GM12878 (cell line): Measurements from ENCODE around the gene TMEM225B. TPM values are rescaled to one million over a fixed set of nuclear protein-coding genes. Genes with fewer than 3 reads are reported as not detected.

Source experiments
- ATAC-seq: fragments of 200-7000 bp; cut with Tn5 transposase; 3 replicates; pipeline ENCODE4 v1.9.1; 2020; ENCODE audit warnings: mild to moderate bottlenecking, moderate library complexity
- BruUV-seq: library from RNA; stranded (reverse); fragments of 400-500 nt; replicated peaks from 2 replicates; lab custom pipeline; 2021; lab: Mats Ljungman, UMichigan
- CTCF ChIA-PET: fragments of 300-600 bp; sonication (Branson Sonifier 250); formaldehyde crosslinking; extraction: SDS; loops from one replicate; lab custom pipeline; 2021; ENCODE audit warnings: inconsistent platforms; lab: Yijun Ruan, JAX
- POLR2A ChIA-PET: fragments of 350-600 bp; formaldehyde crosslinking; extraction: SDS; loops from one replicate; lab custom pipeline; 2021; ENCODE audit warnings: inconsistent platforms; lab: Charles Lee
- RAD21 ChIA-PET: fragments of 300-600 bp; sonication (Branson Sonifier 250); formaldehyde crosslinking; loops from one replicate; lab custom pipeline; 2023; ENCODE audit warnings: antibody characterized with exemption; ENCODE audit not compliant: unreplicated experiment; lab: Charles Lee
- SMC1A ChIA-PET: fragments of 300-600 bp; sonication (Branson Sonifier 250); formaldehyde crosslinking; loops from one replicate; lab custom pipeline; 2023; ENCODE audit not compliant: unreplicated experiment, uncharacterized antibody; lab: Charles Lee
- DNase-seq: peaks from one replicate; pipeline ENCODE4 v3.0.0-alpha.2; 2011; ENCODE audit warnings: low read depth, low spot score
- FAIRE-seq: peaks from 3 replicates; lab custom pipeline; 2011; peaks lifted over from hg19 to GRCh38; lab: Jason Lieb, UNC
- H2AFZ ChIP-seq: 2 replicates; pipeline ENCODE4 v1.6.0; 2011; ENCODE audit warnings: low read depth, low read length, control low read depth; ENCODE audit not compliant: control insufficient read depth
- H3K27ac ChIP-seq: 2 replicates; pipeline ENCODE4 v1.5.1; 2011; ENCODE audit warnings: control low read depth; ENCODE audit not compliant: control insufficient read depth, insufficient read depth
- H3K27me3 ChIP-seq, 2 experiments: replicated peaks in 1 of 2; 2 replicates each; pipeline versions ENCODE4 v1.6.0 to v1.6.1; 2011; ENCODE audit warnings: low read length in 1 of 2; ENCODE audit not compliant: control insufficient read depth in 2 of 2, insufficient read depth in 2 of 2
- H3K36me3 ChIP-seq, 2 experiments: 2 replicates each; pipeline ENCODE4 v1.5.1; 2011; ENCODE audit warnings: low read length in 1 of 2; ENCODE audit not compliant: control insufficient read depth in 2 of 2, insufficient read depth in 2 of 2
- H3K4me1 ChIP-seq: 2 replicates; pipeline ENCODE4 v1.6.1; 2011; ENCODE audit warnings: mild to moderate bottlenecking, low read length, moderate library complexity, mixed read lengths; ENCODE audit not compliant: control insufficient read depth, insufficient read depth
- H3K4me2 ChIP-seq: 2 replicates; pipeline ENCODE4 v1.6.0; 2011; ENCODE audit warnings: control low read depth; ENCODE audit not compliant: control insufficient read depth, insufficient read depth
- H3K4me3 ChIP-seq: fragments of 200-600 bp; sonication (generic); 2 replicates; pipeline ENCODE4 v1.5.1; 2016
- H3K79me2 ChIP-seq: 2 replicates; pipeline ENCODE4 v1.6.0; 2011; ENCODE audit warnings: low read length; ENCODE audit not compliant: control insufficient read depth, insufficient read depth
- H3K9ac ChIP-seq: 2 replicates; pipeline ENCODE4 v1.8.0; 2011; ENCODE audit warnings: low read length, control low read depth, mixed read lengths; ENCODE audit not compliant: control insufficient read depth, insufficient read depth
- H3K9me3 ChIP-seq: replicated peaks from 3 replicates; pipeline ENCODE4 v1.5.1; 2011; ENCODE audit warnings: mild to moderate bottlenecking, low read length; ENCODE audit not compliant: control insufficient read depth, insufficient read depth
- H4K20me1 ChIP-seq: 2 replicates; pipeline ENCODE4 v1.6.0; 2011; ENCODE audit not compliant: control insufficient read depth, insufficient read depth
- GATAD2B ChIP-seq: fragments of 450-650 bp; conservative IDR thresholded peaks from 2 replicates; pipeline ENCODE4 v1.6.1; 2017; ENCODE audit warnings: low read depth, mild to moderate bottlenecking, moderate library complexity
- MLLT1 ChIP-seq: fragments of 450-650 bp; IDR thresholded peaks from 2 replicates; pipeline ENCODE4 v1.6.1; 2016; ENCODE audit warnings: mild to moderate bottlenecking
- POLR2A ChIP-seq: IDR thresholded peaks from 2 replicates; pipeline ENCODE4 v1.6.1; 2011; ENCODE audit warnings: low read depth, mild to moderate bottlenecking, low read length
- SMAD1 ChIP-seq: fragments of 450-650 bp; IDR thresholded peaks from 2 replicates; pipeline ENCODE4 v1.6.1; 2018; ENCODE audit warnings: mild to moderate bottlenecking, low read depth; ENCODE audit not compliant: partially characterized antibody
- SREBF2 ChIP-seq: IDR thresholded peaks from 2 replicates; pipeline ENCODE4 v1.6.1; 2012; ENCODE audit warnings: mild to moderate bottlenecking, low read length
- TCF3 ChIP-seq: IDR thresholded peaks from 2 replicates; pipeline ENCODE4 v1.6.1; 2012; ENCODE audit warnings: low read depth, mild to moderate bottlenecking, low read length, borderline replicate concordance; ENCODE audit not compliant: insufficient read depth
- WGBS: methylation state at CpG from one replicate; pipeline ENCODE4 v1.1.6; 2016; ENCODE audit warnings: low lambda C conversion rate; ENCODE audit not compliant: insufficient replicate concordance, insufficient coverage; ENCODE audit errors: missing lambda C conversion rate; 5-methylcytosine and 5-hydroxymethylcytosine counted together
- in situ Hi-C: fragments of 300-500 bp; cut with MboI; formaldehyde crosslinking; loops from 9 replicates; pipeline ENCODE4 v1.14.3; 2018; ENCODE audit warnings: mixed read lengths
- intact Hi-C: fragments of 100-400 bp; cut with micrococcal nuclease; formaldehyde crosslinking; loops from one replicate; pipeline ENCODE4 v1.14.2; 2022; ENCODE audit not compliant: unreplicated experiment
- polyA plus RNA-seq, 11 experiments: library from polyadenylated mRNA; depleted of rRNA in 4 of 11; unstranded in 6 of 11; stranded (reverse) in 5 of 11; fragments of >200 nt; fragmentation: Nextera tagmentation in 4 of 11; fragmentation: Illumina TruSeq in 1 of 11; extraction: Ambion mirVana in 4 of 11; extraction: Trizol in 1 of 11; gene quantifications; 1 replicate in 1 of 11; 2 replicates in 10 of 11; pipeline versions ENCODE4 v1.2.1 to v1.2.3, GENCODE V29; 2011 to 2016; ENCODE audit warnings: inconsistent platforms in 2 of 11, missing spikeins in 2 of 11, low read depth in 1 of 11
- total RNA-seq, 4 experiments: library from RNA; depleted of rRNA in 3 of 4; stranded (reverse); fragments of >200 nt in 3 of 4; fragmentation: Illumina TruSeq in 1 of 4; extraction: Trizol in 1 of 4; gene quantifications; 2 replicates each; pipeline versions ENCODE4 v1.2.1 to v1.2.3, GENCODE V29; 2013 to 2021

Gene TMEM225B
- total and polyA plus RNA-seq, 10 of the 15 experiments (the other 5 are each of a cell fraction or from before 2014, with no cell fraction given), result 0.22 to 1.9 (median 0.43) TPM

- no peak overlapping the region for H3K27ac ChIP-seq
- in situ Hi-C loops (no loop called here), intact Hi-C loops (no loop called here)
- no TSS peak for BruUV-seq
- DNase-seq (no peak), FAIRE-seq (no peak), ATAC-seq (no peak)
- H3K9ac ChIP-seq, result no peak overlapping the region
- CTCF ChIA-PET, result interaction anchor here (0.6 kb wide), 1 partner anchor 21 kb away, joined by 3 read pairs; no protein-coding TSS in a partner anchor
- 94% methylated on average over 2 of the region's 2 CpGs for WGBS
- POLR2A ChIA-PET, result no interaction called here
- H4K20me1 ChIP-seq, result 0 out of 2 replicates have a peak, but pooled peaks cover 2% of the 10 kb centered on the region
- H3K9me3 ChIP-seq, result no peaks in the 10 kb centered on the region
- no peak overlapping the region for H2AFZ ChIP-seq
- no peak overlapping the region for H3K4me2 ChIP-seq
- peaks cover 44% of the 10 kb centered on the region for H3K79me2 ChIP-seq
- H3K27me3 ChIP-seq, result no peaks in the 10 kb centered on the region
- no peak for TF ChIP-seq GATAD2B
- no peak for TF ChIP-seq SREBF2
- no peak for TF ChIP-seq TCF3
- 0 out of 2 replicates have a peak, but pooled peaks have one; percentile 29 for TF ChIP-seq POLR2A
- no peaks in the 10 kb centered on the region for H3K4me1 ChIP-seq
- SMC1A ChIA-PET, result interaction anchor here (1.4 kb wide), 1 partner anchor 54 kb away, joined by 4 read pairs; the partner anchor contains the start of gene ZSCAN25
- H3K4me3 ChIP-seq, result no peak overlapping the region
- H3K36me3 ChIP-seq, result peaks cover 9 to 15% of the 10 kb centered on the region in 2 experiments
- RAD21 ChIA-PET, result no interaction called here
Measured at GRCh38 chr7:99561737-99562051, 36.4 kb upstream of the TMEM225B start.

DNA sequence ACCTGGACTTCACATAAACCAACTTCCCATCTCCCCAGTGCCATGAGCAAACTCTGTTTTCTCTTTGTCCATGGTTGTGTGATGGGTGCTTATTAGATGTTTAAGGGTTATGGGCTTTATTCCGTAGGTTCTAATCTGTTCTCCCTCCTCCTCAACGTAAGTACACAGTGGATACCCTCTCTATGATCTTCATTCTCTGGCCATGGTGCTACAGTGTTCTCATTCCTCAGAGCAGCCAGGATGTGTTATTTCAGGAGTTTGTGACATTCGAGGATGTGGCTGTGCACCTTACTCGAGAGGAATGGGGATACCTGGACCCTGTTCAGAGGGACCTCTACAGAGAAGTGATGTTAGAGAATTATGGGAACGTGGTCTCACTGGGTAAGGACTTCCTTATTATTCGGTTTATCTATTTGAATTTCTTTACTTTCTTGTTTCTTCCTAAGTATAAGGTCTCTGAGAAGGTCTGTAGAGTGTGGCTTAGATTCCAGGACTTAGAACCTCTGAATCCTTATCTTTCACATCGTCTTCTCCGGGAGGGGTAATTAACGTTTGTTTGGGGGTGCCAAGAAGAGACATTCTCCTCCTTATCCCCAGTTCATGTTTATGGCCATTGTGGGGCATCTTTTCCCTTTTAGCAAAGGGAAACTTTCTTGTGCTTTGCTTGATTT is 35.8 kb upstream of the TMEM225B start:
- DNase-seq (no peak), FAIRE-seq (no peak), ATAC-seq (no peak)
- no peaks in the 10 kb centered on the region for H3K4me1 ChIP-seq
- SMC1A ChIA-PET, result no interaction called here
- H3K9me3 ChIP-seq, result no peaks in the 10 kb centered on the region
- 84% methylated on average over 9 of the region's 9 CpGs for WGBS
- TF ChIP-seq MLLT1 (no peak), SMAD1 (no peak)
- intact Hi-C loops, result no loop called here
- in situ Hi-C loops, result no loop called here
- H3K9ac ChIP-seq, result no peak overlapping the region
- H3K27ac ChIP-seq, result no peak overlapping the region
- 0 out of 2 replicates have a peak, but pooled peaks cover 2% of the 10 kb centered on the region for H4K20me1 ChIP-seq
- H3K36me3 ChIP-seq, result peaks cover 9 to 15% of the 10 kb centered on the region in 2 experiments
- H3K4me2 ChIP-seq, result no peak overlapping the region
- H3K27me3 ChIP-seq, result no peaks in the 10 kb centered on the region
- RAD21 ChIA-PET, result no interaction called here
- BruUV-seq, result TSS peak; percentile 6
- CTCF ChIA-PET, result no interaction called here
- H3K4me3 ChIP-seq, result no peak overlapping the region
- no peak overlapping the region for H2AFZ ChIP-seq
- H3K79me2 ChIP-seq, result peaks cover 39% of the 10 kb centered on the region
- POLR2A ChIA-PET, result no interaction called here
